Cerebellar nuclear complex (tissue), 1 donor: ENCODE measurements around the gene DGKA.
A peak's percentile ranks its signal among the peaks of the same experiment; 100 is the strongest.
"Not testable (repeated sequence)": the region's sequence is repeated elsewhere in the genome, so short reads cannot be mapped to it uniquely, and the experiment has no call there.

Source experiments
- DNase-seq, 2 experiments: peaks; one replicate each; lab custom pipeline; 2025; lab: John Stamatoyannopoulos, UW

Gene DGKA

GRCh38 chr12:55966408-55967281, 35.7 kb downstream of the DGKA start, which contains the start of gene CDK2:
Gene CDK2, plus strand, starts transcription at chr12:55966830. Its CDS starts 179 bp downstream, at chr12:55967009.
- peak in 1 of 2 experiments; percentile 47 for DNase-seq

GRCh38 chr12:55969356-55969755, 38.4 kb downstream of the DGKA start:
- no peak for DNase-seq

- DNase-seq = no peak
These were observed 39.8 kb downstream of the DGKA start for GRCh38 chr12:55970775-55971174.

GRCh38 chr12:55972042-55972441, 41.1 kb downstream of the DGKA start:
- no peak for DNase-seq

GRCh38 chr12:55972456-55972855, 41.5 kb downstream of the DGKA start:
- no peak for DNase-seq

- no peak for DNase-seq
These were observed 42.1 kb downstream of the DGKA start for GRCh38 chr12:55972911-55973598.

- peak; percentile 100 for DNase-seq
These were observed 42.8 kb downstream of the DGKA start, which contains the start of gene RAB5B for GRCh38 chr12:55973599-55974307. Gene RAB5B, plus strand, starts transcription at chr12:55974078. Its CDS starts 12,883 bp downstream, at chr12:55986961.

- DNase-seq = no peak
These were observed 43.4 kb downstream of the DGKA start for GRCh38 chr12:55974308-55974730.

- DNase-seq = no peak
These were observed 47.4 kb downstream of the DGKA start for GRCh38 chr12:55978393-55978792.

GRCh38 chr12:55979069-55979468, 48.1 kb downstream of the DGKA start:
- no peak for DNase-seq

GRCh38 chr12:55981882-55982281, 50.9 kb downstream of the DGKA start:
- DNase-seq = not testable (repeated sequence)

GRCh38 chr12:55982319-55982936, 51.5 kb downstream of the DGKA start:
- no peak for DNase-seq

- no peak for DNase-seq
These were observed 52.4 kb downstream of the DGKA start for GRCh38 chr12:55983232-55983842.

- DNase-seq = no peak
These were observed 53.9 kb downstream of the DGKA start for GRCh38 chr12:55984861-55985260.

GRCh38 chr12:55985341-55985740, 54.4 kb downstream of the DGKA start:
- no peak for DNase-seq

GRCh38 chr12:55985976-55986375, 55.0 kb downstream of the DGKA start:
- DNase-seq = not testable (repeated sequence)

- no peak for DNase-seq
These were observed 60.1 kb downstream of the DGKA start for GRCh38 chr12:55991110-55991509.

GRCh38 chr12:55993230-55993853, 62.4 kb downstream of the DGKA start:
- no peak for DNase-seq

GRCh38 chr12:55995366-55995765, 64.4 kb downstream of the DGKA start:
- no peak for DNase-seq

- DNase-seq = peak in 1 of 2 experiments; percentile 64
These were observed 65.3 kb downstream of the DGKA start for GRCh38 chr12:55996201-55996714.
